Kasumi-1 (cell line): Measurements from ENCODE around the gene SGPL1.
"Not testable (repeated sequence)": the region's sequence is repeated elsewhere in the genome, so short reads cannot be mapped to it uniquely, and the experiment has no call there.

Source experiments
- DNase-seq, 2 experiments: peaks; one replicate each; lab custom pipeline; 2025; lab: John Stamatoyannopoulos, UW

SGPL1 gene

DNA sequence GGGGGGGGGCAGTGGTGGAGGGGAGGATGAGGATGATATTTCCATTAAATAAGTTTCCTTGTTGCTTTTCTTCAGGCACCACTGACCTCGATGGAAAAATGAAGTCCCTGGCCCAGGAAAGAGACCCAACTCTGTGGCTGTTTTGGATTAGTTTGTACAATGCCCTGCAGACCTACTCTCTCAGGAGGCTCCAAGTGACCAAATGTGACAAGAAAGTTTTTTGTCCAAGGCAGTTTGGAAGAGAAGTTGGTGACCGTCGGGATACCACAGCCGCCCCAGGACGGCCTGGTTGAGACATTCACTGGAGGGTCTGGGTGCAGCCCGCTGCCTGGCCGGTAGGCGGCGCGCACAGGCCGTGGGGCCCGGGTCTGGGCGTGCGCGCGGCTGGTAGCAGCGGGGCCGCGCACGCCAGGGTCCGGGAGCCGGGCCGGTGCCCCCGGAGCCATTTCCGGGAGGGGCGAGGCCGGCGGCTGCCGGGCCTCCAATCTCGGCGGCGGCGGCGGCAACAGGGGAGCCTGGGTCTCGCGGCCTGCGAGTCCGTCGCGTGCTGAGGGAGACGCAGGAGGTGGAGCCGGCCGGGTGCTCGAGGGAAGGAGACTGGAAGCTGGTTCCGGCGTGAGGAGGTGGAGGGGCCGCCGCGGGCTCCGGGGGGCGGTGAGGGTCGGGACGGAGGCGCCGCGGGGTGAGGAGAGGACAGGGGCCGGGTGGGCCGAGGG lies at the start of gene SGPL1:
Gene SGPL1 (plus strand): TSS at position 445 of the 716 bp plus-strand sequence. CDS start 906 bp downstream, outside the sequence.
- DNase-seq: peak; percentile 87 to 88

DNA sequence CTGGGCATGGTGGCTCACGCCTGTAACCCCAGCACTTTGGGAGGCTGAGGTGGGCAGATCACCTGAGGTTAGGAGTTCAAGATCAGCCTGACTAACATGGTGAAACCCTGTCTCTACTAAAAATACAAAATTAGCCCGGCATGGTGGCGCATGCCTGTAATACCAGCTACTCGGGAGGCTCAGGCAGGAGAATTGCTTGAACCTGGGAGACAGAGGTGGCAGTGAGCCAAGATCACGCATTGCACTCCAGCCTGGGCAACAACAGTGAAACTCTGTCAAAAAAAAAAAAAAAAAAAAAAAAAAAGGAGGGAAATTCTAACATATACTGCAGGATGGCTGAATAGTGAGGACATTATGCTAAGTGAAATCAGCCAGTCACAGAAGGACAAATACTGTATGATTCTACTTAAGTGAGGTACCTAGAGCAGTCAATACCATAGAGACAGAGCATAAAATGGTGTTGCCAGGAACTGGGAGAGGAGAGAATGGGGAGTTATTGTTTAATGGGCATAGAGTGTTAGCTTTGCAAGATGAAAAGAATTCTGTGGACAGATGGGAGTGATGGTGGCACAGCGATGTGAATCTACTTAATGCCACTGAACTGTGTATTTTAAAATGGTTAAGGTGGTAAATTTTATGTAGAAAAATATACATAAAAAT lies 47.6 kb upstream of the SGPL1 start:
- not testable (repeated sequence) for DNase-seq

GRCh38 chr10:70769121-70769520 lies 46.6 kb upstream of the SGPL1 start:
- DNase-seq: no peak

GRCh38 chr10:70770001-70770400 lies 45.7 kb upstream of the SGPL1 start:
- no peak for DNase-seq

GRCh38 chr10:70770516-70770915 lies 45.2 kb upstream of the SGPL1 start:
- not testable (repeated sequence) for DNase-seq

DNA sequence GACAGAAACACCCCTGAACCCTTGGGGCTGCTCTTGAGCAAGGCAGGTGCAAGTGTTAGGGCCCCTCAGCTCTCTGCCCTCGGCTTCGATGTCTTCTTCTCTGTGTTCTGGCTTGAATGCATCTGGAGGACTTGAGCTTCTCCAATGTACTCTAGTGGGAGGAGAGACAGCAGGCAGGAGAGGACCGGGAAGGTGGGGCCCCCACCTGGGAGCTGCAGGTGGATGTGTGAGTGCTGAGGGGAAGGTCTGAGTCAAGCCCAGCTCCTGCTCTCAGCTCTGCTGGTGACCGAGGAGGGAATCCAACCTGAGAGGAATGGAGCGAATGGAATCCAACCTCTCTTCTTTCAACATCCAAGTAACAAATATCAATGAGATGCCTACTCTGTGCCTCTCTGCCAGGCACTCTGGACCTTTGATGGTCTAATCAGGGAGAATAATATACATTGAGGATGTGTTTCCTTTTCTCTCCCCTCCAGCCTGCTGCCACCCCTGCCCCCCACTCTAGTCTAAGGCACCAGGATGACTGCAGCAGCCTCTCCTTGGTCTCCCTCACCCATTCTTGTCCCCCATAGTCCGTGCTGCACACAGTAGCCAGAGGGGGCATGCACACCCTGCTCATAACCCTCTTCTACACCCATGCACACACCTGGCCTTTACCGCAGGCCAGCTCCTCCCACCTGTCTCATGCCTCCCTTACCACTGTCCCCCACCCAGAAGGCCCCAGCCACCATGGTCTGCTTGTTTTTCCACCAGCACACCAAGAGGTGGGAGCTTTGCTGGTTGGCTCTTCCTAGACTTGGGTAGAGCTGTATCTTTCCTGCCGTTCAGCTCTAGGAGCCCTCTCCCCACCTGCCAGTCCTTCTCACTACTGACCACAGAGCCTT lies 44.2 kb upstream of the SGPL1 start:
- DNase-seq: no peak

GRCh38 chr10:70772627-70773026 lies 43.1 kb upstream of the SGPL1 start:
- DNase-seq: no peak

DNA sequence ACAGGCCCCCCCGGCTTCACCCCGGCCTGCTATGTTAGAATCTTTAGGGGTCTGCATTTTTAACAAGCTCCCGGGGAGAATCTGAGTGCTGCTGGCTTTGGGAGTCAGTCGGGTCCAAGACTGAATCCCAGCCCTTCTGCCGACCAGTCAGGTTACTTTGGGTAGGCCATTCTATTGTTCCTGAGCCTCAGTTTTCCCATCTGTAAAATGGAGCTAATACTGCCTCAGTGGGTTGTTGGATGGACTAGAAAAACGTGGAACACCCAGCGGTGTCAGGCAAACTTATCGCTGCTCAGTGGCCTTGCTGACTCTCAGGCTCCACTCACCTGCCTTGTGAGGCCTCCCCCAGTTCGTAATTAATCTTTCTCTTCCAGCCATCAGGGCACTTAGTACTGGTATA lies 42.3 kb upstream of the SGPL1 start:
- DNase-seq: no peak

- no peak for DNase-seq
These were observed 41.6 kb upstream of the SGPL1 start for GRCh38 chr10:70773965-70774809.

GRCh38 chr10:70774810-70775678 lies 40.7 kb upstream of the SGPL1 start:
- no peak for DNase-seq

GRCh38 chr10:70775679-70776454 lies 39.9 kb upstream of the SGPL1 start:
- DNase-seq: no peak

- DNase-seq: no peak
These were observed 39.2 kb upstream of the SGPL1 start for GRCh38 chr10:70776455-70777005.

DNA sequence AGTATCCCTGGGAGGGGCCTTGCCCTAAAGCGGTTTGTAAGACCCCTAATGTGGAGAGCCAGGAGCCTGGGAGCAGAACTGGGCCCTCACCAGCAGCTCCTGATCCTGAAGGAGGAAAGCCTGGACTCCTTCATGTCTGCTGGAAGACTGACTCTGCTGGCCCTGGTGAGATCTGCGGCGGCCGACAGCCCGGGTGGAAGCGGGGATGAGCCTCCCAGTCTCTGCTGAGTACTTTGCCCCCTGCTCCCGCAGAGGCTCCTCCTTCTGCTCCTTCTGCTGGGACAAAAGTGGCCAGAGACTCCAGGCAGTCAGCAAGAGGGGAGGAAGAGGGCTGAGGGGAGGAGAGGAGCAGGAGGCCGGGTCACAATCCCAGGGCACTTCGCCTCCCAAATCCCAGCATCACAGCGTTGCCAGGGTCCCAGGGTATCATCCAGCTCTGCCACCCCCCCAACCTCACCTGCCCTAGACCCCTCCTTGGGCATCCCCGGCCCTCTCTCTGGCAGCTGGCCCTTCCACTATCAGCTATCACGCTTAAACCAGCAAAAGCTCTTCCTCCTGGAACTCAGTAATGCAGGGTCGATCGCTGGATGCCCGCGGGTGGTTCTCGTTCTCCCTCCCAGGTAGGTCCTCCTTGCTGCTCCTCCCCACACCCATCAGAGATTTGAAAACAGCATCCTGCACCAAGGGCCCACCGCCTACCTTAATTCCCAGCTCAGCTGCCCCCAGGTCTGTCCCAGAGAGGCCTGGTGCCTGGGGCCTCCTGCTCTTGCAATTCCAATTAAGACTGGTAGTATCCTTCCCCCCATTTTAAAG lies 38.5 kb upstream of the SGPL1 start:
- no peak for DNase-seq

DNA sequence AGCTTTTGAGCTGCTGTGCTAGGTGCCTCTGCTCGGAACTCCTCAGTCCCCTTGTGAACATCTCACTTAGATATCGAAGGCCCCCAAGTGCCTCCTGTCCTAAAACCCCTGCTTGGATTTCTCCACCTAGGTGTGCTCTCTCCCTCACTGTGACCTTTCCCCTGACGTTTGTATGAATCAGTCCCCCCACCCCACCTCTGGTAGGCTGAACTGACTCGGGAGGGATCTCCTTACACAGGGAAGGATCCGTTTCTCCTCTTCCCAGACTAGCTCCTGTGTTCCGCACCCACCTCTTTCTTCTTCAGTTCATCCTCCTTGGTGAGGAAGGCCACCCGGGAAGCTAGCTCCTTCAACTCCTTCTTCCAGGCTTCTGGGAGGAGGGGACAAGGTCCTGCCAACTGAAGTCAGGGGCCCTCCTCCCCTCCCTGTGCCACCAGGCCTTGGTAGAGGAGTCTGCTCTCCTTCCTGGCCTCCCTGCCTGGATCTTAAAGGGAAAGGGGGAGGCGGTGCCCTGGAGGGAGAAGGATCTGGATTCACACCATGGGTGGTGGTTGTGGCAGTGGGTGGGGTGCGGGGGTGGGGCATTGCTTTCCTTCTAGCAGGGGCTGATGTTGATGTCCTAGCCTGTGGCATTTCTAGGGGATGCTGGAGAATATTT lies 37.4 kb upstream of the SGPL1 start:
- no peak for DNase-seq

DNA sequence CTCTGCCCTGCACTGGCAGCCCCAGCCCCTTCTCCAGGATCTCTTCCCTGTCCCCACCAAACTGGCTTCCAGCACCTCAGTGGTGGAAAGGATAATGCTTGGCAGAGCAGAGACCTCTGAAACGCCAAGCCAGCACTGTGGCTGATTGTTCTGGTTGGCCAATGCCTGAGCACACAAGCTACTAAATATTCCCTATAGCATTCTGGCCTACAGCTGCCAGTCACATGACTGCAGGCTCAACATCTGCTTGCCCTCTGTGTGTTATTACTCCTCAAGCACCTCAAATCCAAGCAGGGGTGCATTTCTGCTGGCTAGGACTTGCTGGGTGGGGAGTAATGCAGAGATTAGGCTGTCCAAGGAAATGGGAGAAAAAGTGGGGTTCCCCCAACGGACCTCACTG lies 36.7 kb upstream of the SGPL1 start:
- no peak for DNase-seq

DNA sequence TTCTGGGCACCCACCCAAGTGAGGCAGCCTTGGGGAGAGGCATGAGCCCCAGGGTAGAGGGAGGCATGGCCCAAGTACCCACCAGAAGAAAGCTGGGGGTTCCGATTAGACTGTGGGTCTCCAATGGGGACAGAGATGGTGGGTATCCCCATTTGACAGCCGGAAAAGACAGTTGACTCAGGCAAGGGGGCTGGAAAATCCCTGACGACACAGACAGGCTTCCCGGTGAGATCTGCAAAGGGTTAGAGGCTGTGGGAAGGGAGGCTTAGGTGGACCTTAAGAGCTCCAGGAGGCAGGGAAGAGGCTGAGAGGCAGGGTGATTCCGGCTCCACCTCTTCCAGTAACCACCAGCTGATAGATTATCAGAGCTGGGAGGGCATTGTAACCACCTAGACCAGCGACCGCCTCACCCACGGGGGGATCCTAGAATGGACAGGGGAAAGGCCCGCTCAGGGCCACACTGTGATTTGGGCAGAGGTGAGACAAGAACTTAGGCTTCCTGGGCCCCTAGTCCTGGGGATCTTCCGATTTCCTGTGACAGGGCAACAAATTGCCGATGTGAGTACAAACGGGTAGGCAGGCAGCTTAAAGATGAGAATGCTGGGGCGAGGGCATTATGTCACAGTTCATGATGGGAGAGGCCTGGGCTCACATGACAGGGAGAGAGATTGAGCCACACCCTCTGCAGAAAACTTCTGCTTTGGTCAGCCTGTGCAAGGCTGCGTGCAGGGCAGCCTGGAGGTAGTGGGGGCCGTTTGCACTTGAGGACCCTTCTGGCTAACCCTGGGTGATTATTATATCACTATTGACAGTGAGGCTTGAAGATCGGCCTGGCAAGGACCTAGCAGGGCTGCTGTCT lies 36.0 kb upstream of the SGPL1 start:
- DNase-seq: no peak

GRCh38 chr10:70780370-70780760 lies 35.4 kb upstream of the SGPL1 start:
- no peak for DNase-seq
